Subcutaneous abdominal adipose tissue (tissue), 5 donors: ENCODE measurements around the gene NTM.

Source experiments
- H3K27ac ChIP-seq: one replicate; pipeline ENCODE4 v1.7.0; 2013; ENCODE audit warnings: low read depth, mild to moderate bottlenecking, inconsistent platforms, low read length, moderate library complexity
- H3K27me3 ChIP-seq, 5 donors: one replicate each; pipeline ENCODE4 v1.7.0; 2013; ENCODE audit warnings: low read length in 5 of 5, inconsistent platforms in 1 of 5; ENCODE audit not compliant: control insufficient read depth in 5 of 5, insufficient read depth in 4 of 5
- H3K36me3 ChIP-seq, 5 donors: one replicate each; pipeline ENCODE4 v1.7.0; 2013; ENCODE audit warnings: low read length in 5 of 5; ENCODE audit not compliant: control insufficient read depth in 5 of 5, insufficient read depth in 5 of 5
- H3K4me1 ChIP-seq, 5 donors: one replicate each; pipeline ENCODE4 v1.7.0; 2013; ENCODE audit warnings: low read length in 5 of 5, mild to moderate bottlenecking in 3 of 5, moderate library complexity in 1 of 5; ENCODE audit not compliant: control insufficient read depth in 5 of 5, insufficient read depth in 5 of 5
- H3K4me3 ChIP-seq, 5 donors: one replicate each; pipeline ENCODE4 v1.7.0; 2013; ENCODE audit warnings: low read length in 5 of 5, low read depth in 1 of 5
- H3K9ac ChIP-seq, 5 donors: one replicate each; pipeline ENCODE4 v1.7.0; 2013; ENCODE audit warnings: low read length in 5 of 5, mild to moderate bottlenecking in 4 of 5, moderate library complexity in 3 of 5
- H3K9me3 ChIP-seq, 5 donors: one replicate each; pipeline ENCODE4 v1.7.0; 2013; ENCODE audit warnings: low read length in 5 of 5; ENCODE audit not compliant: control insufficient read depth in 5 of 5
- donor health status: healthy.
- donor health status: healthy.
- donor health status: healthy.
- donor health status: healthy.
- donor health status: healthy.

The NTM gene

GRCh38 chr11:131690776-131691175 is 320.4 kb downstream of the NTM start:
- no peak overlapping the region for H3K9ac ChIP-seq
- no peaks in the 10 kb centered on the region for H3K9me3 ChIP-seq
- peaks cover 0 to 7% (median 0%) of the 10 kb centered on the region in 5 donors for H3K27me3 ChIP-seq
- no peaks in the 10 kb centered on the region for H3K36me3 ChIP-seq
- peaks cover 0 to 29% (median 23%) of the 10 kb centered on the region in 5 donors for H3K4me1 ChIP-seq
- H3K4me3 ChIP-seq: no peak overlapping the region
- no peak overlapping the region for H3K27ac ChIP-seq

- Histone ChIP-seq H3K27me3 (peaks cover 0 to 7% (median 0%) of the 10 kb centered on the region in 5 donors), H3K36me3 (no peaks in the 10 kb centered on the region), H3K27ac (no peak overlapping the region), H3K9ac (no peak overlapping the region), H3K4me1 (peaks cover 0 to 29% (median 23%) of the 10 kb centered on the region in 5 donors), H3K9me3 (no peaks in the 10 kb centered on the region), H3K4me3 (no peak overlapping the region)
Observed at GRCh38 chr11:131691181-131692041, 321.0 kb downstream of the NTM start.

- Histone ChIP-seq H3K4me1 (peaks cover 0 to 29% (median 23%) of the 10 kb centered on the region in 5 donors), H3K4me3 (no peak overlapping the region), H3K9me3 (no peaks in the 10 kb centered on the region), H3K9ac (no peak overlapping the region), H3K27me3 (peaks cover 0 to 5% (median 0%) of the 10 kb centered on the region in 5 donors), H3K27ac (no peak overlapping the region), H3K36me3 (no peaks in the 10 kb centered on the region)
Observed at GRCh38 chr11:131692151-131692550, 321.7 kb downstream of the NTM start.

DNA sequence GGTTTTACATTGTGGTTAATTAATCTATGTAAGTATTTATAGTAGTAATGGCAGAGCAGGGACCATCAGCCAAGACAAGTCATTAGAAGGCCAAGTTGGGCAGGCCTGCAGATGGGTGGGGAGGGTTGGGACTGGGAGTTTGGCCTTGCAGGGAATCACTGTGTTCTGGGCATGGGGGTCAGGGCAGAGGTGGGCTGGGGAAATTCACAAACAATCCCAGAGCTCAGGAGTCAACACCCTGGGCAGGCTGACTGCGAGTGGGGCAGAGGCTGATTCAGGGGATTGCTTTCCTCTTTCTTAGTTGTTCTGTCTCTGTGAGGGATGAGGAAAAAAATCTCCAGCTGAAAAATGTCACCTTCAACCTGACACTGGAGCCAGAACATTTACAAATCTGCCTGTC is 322.5 kb downstream of the NTM start:
- Histone ChIP-seq H3K9ac (no peak overlapping the region), H3K9me3 (no peaks in the 10 kb centered on the region), H3K36me3 (no peaks in the 10 kb centered on the region), H3K4me3 (no peak overlapping the region), H3K27me3 (peaks cover 0 to 5% (median 0%) of the 10 kb centered on the region in 5 donors), H3K4me1 (peaks cover 0 to 25% (median 20%) of the 10 kb centered on the region in 5 donors), H3K27ac (no peak overlapping the region)

- Histone ChIP-seq H3K36me3 (no peaks in the 10 kb centered on the region), H3K4me1 (peaks cover 0 to 18% (median 14%) of the 10 kb centered on the region in 5 donors), H3K9ac (no peak overlapping the region), H3K9me3 (no peaks in the 10 kb centered on the region), H3K27me3 (peaks cover 0 to 5% (median 0%) of the 10 kb centered on the region in 5 donors), H3K27ac (no peak overlapping the region), H3K4me3 (no peak overlapping the region)
Observed at GRCh38 chr11:131693756-131694155, 323.3 kb downstream of the NTM start.

- H3K4me1 ChIP-seq: peaks cover 0 to 18% (median 14%) of the 10 kb centered on the region in 5 donors
- peaks cover 0 to 5% (median 0%) of the 10 kb centered on the region in 5 donors for H3K27me3 ChIP-seq
- H3K4me3 ChIP-seq: peak overlapping the region; percentile 21 to 69 (median 51)
- H3K9me3 ChIP-seq: no peaks in the 10 kb centered on the region
- peak overlapping the region in 2 of 5 donors; percentile 12 to 57 for H3K9ac ChIP-seq
- H3K27ac ChIP-seq: peak overlapping the region; percentile 11
- no peaks in the 10 kb centered on the region for H3K36me3 ChIP-seq
Observed at GRCh38 chr11:131694526-131695424, 324.4 kb downstream of the NTM start.

GRCh38 chr11:131695889-131696429 is 325.5 kb downstream of the NTM start:
- H3K27ac ChIP-seq: no peak overlapping the region
- H3K27me3 ChIP-seq: peaks cover 0 to 5% (median 0%) of the 10 kb centered on the region in 5 donors
- peaks cover 0 to 18% (median 14%) of the 10 kb centered on the region in 5 donors for H3K4me1 ChIP-seq
- H3K9me3 ChIP-seq: no peaks in the 10 kb centered on the region
- no peak overlapping the region for H3K9ac ChIP-seq
- H3K4me3 ChIP-seq: no peak overlapping the region
- no peaks in the 10 kb centered on the region for H3K36me3 ChIP-seq

- Histone ChIP-seq H3K9me3 (no peaks in the 10 kb centered on the region), H3K4me3 (no peak overlapping the region), H3K9ac (no peak overlapping the region), H3K27ac (no peak overlapping the region), H3K4me1 (peaks cover 0 to 18% (median 14%) of the 10 kb centered on the region in 5 donors), H3K36me3 (no peaks in the 10 kb centered on the region), H3K27me3 (peaks cover 0 to 5% (median 0%) of the 10 kb centered on the region in 5 donors)
Observed at GRCh38 chr11:131696690-131697089, 326.3 kb downstream of the NTM start.

GRCh38 chr11:131703311-131703710 is 332.9 kb downstream of the NTM start:
- H3K27ac ChIP-seq: no peak overlapping the region
- no peaks in the 10 kb centered on the region for H3K4me1 ChIP-seq
- peaks cover 2 to 13% (median 4%) of the 10 kb centered on the region in 5 donors for H3K9me3 ChIP-seq
- H3K36me3 ChIP-seq: no peaks in the 10 kb centered on the region
- no peaks in the 10 kb centered on the region for H3K27me3 ChIP-seq
- H3K4me3 ChIP-seq: no peak overlapping the region
- H3K9ac ChIP-seq: no peak overlapping the region
